Measurements from ENCODE around the gene NPHP4. TPM values are rescaled to one million over a fixed set of nuclear protein-coding genes. Genes with fewer than 3 reads are reported as not detected.

The NPHP4 gene
- polyA plus RNA-seq, 2 donors: 2.9 to 4.4 TPM

- Histone ChIP-seq H3K27me3 (ENCODE audit: control insufficient read depth in 1 of 2, insufficient read depth in 2 of 2, low read length in 2 of 2) (no peaks in the 10 kb centered on the region), H3K9me3 (ENCODE audit: control insufficient read depth in 2 of 2, insufficient read depth in 1 of 2, low read depth in 1 of 2, low read length in 1 of 2) (peaks cover 0 to 10% of the 10 kb centered on the region in 2 donors), H3K4me3 (ENCODE audit: low read depth in 1 of 2, low read length in 2 of 2) (no peak overlapping the region), H3K4me1 (ENCODE audit: control insufficient read depth in 2 of 2, insufficient read depth in 2 of 2, low read length in 1 of 2) (no peaks in the 10 kb centered on the region), H3K36me3 (ENCODE audit: control insufficient read depth in 2 of 2, insufficient read depth in 2 of 2, low read length in 1 of 2) (peaks cover 3 to 39% of the 10 kb centered on the region in 2 donors), H3K27ac (ENCODE audit: low read depth in 2 of 2, low read length in 1 of 2) (no peak overlapping the region)
- 95 to 96% methylated on average over 18 to 20 of the region's 20 CpGs for WGBS, 2 donors
Measured at GRCh38 chr1:5877683-5878530, 114.3 kb downstream of the NPHP4 start.

GRCh38 chr1:5877001-5877400 is 115.2 kb downstream of the NPHP4 start:
- Histone ChIP-seq H3K9me3 (ENCODE audit: control insufficient read depth in 2 of 2, insufficient read depth in 1 of 2, low read depth in 1 of 2, low read length in 1 of 2) (peaks cover 0 to 10% of the 10 kb centered on the region in 2 donors), H3K4me1 (ENCODE audit: control insufficient read depth in 2 of 2, insufficient read depth in 2 of 2, low read length in 1 of 2) (no peaks in the 10 kb centered on the region), H3K36me3 (ENCODE audit: control insufficient read depth in 2 of 2, insufficient read depth in 2 of 2, low read length in 1 of 2) (peaks cover 3 to 35% of the 10 kb centered on the region in 2 donors), H3K27me3 (ENCODE audit: control insufficient read depth in 1 of 2, insufficient read depth in 2 of 2, low read length in 2 of 2) (no peaks in the 10 kb centered on the region), H3K4me3 (ENCODE audit: low read depth in 1 of 2, low read length in 2 of 2) (no peak overlapping the region), H3K27ac (ENCODE audit: low read depth in 2 of 2, low read length in 1 of 2) (no peak overlapping the region)
- 90 to 91% methylated on average over 22 of the region's 22 CpGs for WGBS, 2 donors

DNA sequence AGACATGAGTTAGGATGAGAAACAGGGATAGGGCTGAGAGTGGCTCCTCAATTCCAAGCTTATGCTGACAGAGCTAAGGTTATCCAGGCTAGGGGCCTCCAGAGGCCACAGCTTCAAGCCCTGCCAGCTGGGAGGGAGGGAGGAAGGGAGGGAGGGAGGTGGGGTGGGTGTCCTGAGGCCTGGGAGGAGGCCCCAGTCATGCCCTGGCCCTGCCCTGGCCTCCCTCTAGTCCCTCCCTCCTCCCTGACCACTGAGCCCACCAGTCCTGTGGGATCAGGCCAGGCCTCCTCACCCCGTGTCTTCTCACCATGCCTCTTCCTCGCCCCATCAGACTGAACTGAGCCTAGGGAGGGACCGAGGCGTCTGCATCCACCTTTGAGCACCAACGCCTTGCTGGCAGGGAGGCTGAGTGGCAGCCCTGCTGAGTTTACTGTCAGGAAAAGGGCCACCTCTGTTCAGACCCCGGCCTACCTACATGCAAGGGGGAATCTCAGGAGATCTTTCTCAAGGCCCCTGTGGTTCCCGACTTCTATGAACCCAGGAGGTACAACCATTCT is 116.1 kb downstream of the NPHP4 start:
- Histone ChIP-seq H3K36me3 (ENCODE audit: control insufficient read depth in 2 of 2, insufficient read depth in 2 of 2, low read length in 1 of 2) (peaks cover 3 to 35% of the 10 kb centered on the region in 2 donors), H3K4me3 (ENCODE audit: low read depth in 1 of 2, low read length in 2 of 2) (no peak overlapping the region)
- WGBS, 2 donors: 88 to 96% methylated on average over 6 to 7 of the region's 7 CpGs

DNA sequence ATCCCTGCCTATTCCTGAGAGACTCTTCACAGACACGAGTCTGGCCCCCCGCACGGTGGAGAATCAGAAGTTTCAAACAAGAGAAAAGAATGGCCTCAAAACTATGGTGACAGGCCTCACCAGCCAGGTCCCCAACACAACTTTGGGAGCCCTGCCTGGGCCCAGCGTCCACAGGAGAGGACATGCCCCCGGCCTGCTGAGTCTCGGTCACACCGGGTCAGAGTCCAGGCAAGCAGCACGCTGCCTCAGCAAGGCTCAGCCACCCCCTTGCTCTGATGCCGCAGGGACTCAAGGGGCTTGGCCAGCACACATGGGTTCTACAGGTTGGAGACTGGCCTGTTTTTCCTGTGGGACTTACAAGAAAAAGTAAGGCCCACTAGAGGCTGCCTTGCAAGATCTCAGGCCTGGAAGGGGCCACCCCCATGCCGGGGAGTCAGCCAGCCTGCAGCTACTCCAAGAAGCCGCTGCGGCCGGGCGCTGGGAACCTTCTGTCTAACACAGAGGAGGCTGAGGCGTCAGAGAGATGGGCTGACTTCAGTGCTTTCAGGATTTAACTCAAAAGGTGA is 116.8 kb downstream of the NPHP4 start:
- Histone ChIP-seq H3K27ac (ENCODE audit: low read depth in 2 of 2, low read length in 1 of 2) (no peak overlapping the region), H3K4me3 (ENCODE audit: low read depth in 1 of 2, low read length in 2 of 2) (no peak overlapping the region), H3K9me3 (ENCODE audit: control insufficient read depth in 2 of 2, insufficient read depth in 1 of 2, low read depth in 1 of 2, low read length in 1 of 2) (peaks cover 0 to 8% of the 10 kb centered on the region in 2 donors), H3K36me3 (ENCODE audit: control insufficient read depth in 2 of 2, insufficient read depth in 2 of 2, low read length in 1 of 2) (peaks cover 3 to 37% of the 10 kb centered on the region in 2 donors), H3K4me1 (ENCODE audit: control insufficient read depth in 2 of 2, insufficient read depth in 2 of 2, low read length in 1 of 2) (no peaks in the 10 kb centered on the region), H3K27me3 (ENCODE audit: control insufficient read depth in 1 of 2, insufficient read depth in 2 of 2, low read length in 2 of 2) (no peaks in the 10 kb centered on the region)
- WGBS, 2 donors: 95 to 97% methylated on average over 15 of the region's 15 CpGs

More for the DNA sequence above, 116.1 kb downstream of the NPHP4 start:
- H3K9me3 ChIP-seq (ENCODE audit: control insufficient read depth in 2 of 2, insufficient read depth in 1 of 2, low read depth in 1 of 2, low read length in 1 of 2): peaks cover 0 to 10% of the 10 kb centered on the region in 2 donors
- no peak overlapping the region for H3K27ac ChIP-seq (ENCODE audit: low read depth in 2 of 2, low read length in 1 of 2)
- H3K27me3 ChIP-seq (ENCODE audit: control insufficient read depth in 1 of 2, insufficient read depth in 2 of 2, low read length in 2 of 2): no peaks in the 10 kb centered on the region
- H3K4me1 ChIP-seq (ENCODE audit: control insufficient read depth in 2 of 2, insufficient read depth in 2 of 2, low read length in 1 of 2): no peaks in the 10 kb centered on the region

DNA sequence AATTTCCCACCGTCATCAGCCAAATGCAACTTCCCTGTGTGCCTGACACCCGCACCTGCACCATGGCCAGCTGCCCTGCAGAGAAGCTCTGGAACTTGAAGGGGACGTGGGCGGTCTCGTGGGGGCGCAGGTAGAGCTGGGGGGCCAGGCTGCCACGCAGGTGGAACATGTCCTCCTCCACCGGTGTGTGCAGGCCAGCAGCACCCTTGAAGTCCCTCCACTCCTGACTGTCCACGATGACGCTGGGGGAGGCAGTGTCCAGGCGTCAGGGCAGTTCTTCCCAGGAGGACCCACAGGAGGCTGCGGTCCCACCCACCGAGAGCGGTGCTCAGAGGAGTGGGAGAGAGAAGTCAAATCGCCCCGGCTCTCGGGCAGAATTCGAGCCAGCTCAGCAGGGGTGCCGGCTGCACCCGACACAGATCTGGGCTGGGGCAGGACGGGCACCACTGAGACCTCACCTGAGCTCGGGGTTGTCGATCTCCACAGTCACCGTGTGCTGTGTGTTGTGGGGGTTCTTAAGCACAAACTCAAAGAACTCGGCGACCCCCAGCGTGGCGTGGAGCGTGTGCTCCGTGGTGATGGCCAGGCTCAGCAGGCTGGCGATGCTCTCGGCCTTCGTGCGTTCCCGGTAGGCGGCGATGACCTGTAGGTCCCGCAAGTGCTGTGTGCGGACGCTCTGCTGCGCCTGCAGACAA is 117.7 kb downstream of the NPHP4 start:
- 96 to 97% methylated on average over 41 of the region's 41 CpGs for WGBS, 2 donors
- peaks cover 0 to 2% of the 10 kb centered on the region in 2 donors for H3K9me3 ChIP-seq (ENCODE audit: control insufficient read depth in 2 of 2, insufficient read depth in 1 of 2, low read depth in 1 of 2, low read length in 1 of 2)
- H3K4me1 ChIP-seq (ENCODE audit: control insufficient read depth in 2 of 2, insufficient read depth in 2 of 2, low read length in 1 of 2): no peaks in the 10 kb centered on the region
- H3K4me3 ChIP-seq (ENCODE audit: low read depth in 1 of 2, low read length in 2 of 2): no peak overlapping the region
- no peak overlapping the region for H3K27ac ChIP-seq (ENCODE audit: low read depth in 2 of 2, low read length in 1 of 2)
- peaks cover 3 to 30% of the 10 kb centered on the region in 2 donors for H3K36me3 ChIP-seq (ENCODE audit: control insufficient read depth in 2 of 2, insufficient read depth in 2 of 2, low read length in 1 of 2)
- H3K27me3 ChIP-seq (ENCODE audit: control insufficient read depth in 1 of 2, insufficient read depth in 2 of 2, low read length in 2 of 2): no peaks in the 10 kb centered on the region

DNA sequence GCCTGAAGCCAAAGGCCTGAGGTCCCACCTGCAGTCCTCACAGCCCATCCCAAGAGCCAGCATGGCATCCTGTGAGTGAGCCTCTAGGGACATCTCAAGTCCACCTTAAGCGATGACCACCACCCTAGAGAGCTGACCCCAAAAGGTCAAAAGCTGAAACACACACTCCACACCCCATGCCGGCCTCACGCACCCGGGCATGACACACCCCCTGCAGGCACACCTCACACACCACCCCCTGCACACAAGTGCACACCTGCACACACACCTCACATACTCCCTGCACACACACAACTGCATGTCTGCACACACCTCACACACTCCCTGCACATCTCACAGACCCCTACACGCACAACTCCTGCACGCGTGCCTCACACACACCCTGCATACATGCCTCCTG is 118.7 kb downstream of the NPHP4 start:
- H3K4me1 ChIP-seq (ENCODE audit: control insufficient read depth in 2 of 2, insufficient read depth in 2 of 2, low read length in 1 of 2): peaks cover 0 to 2% of the 10 kb centered on the region in 2 donors
- H3K36me3 ChIP-seq (ENCODE audit: control insufficient read depth in 2 of 2, insufficient read depth in 2 of 2, low read length in 1 of 2): peaks cover 3 to 27% of the 10 kb centered on the region in 2 donors
- WGBS, 2 donors: 92 to 94% methylated on average over 7 of the region's 7 CpGs

GRCh38 chr1:5872886-5873285 is 119.3 kb downstream of the NPHP4 start:
- H3K4me3 ChIP-seq (ENCODE audit: low read depth in 1 of 2, low read length in 2 of 2): no peak overlapping the region
- no peaks in the 10 kb centered on the region for H3K27me3 ChIP-seq (ENCODE audit: control insufficient read depth in 1 of 2, insufficient read depth in 2 of 2, low read length in 2 of 2)
- no peaks in the 10 kb centered on the region for H3K9me3 ChIP-seq (ENCODE audit: control insufficient read depth in 2 of 2, insufficient read depth in 1 of 2, low read depth in 1 of 2, low read length in 1 of 2)
- peaks cover 0 to 2% of the 10 kb centered on the region in 2 donors for H3K4me1 ChIP-seq (ENCODE audit: control insufficient read depth in 2 of 2, insufficient read depth in 2 of 2, low read length in 1 of 2)
- H3K36me3 ChIP-seq (ENCODE audit: control insufficient read depth in 2 of 2, insufficient read depth in 2 of 2, low read length in 1 of 2): peaks cover 3 to 25% of the 10 kb centered on the region in 2 donors
- 95% methylated on average over 16 of the region's 16 CpGs for WGBS, 2 donors
- H3K27ac ChIP-seq (ENCODE audit: low read depth in 2 of 2, low read length in 1 of 2): no peak overlapping the region

More for the DNA sequence above, 118.7 kb downstream of the NPHP4 start:
- no peaks in the 10 kb centered on the region for H3K9me3 ChIP-seq (ENCODE audit: control insufficient read depth in 2 of 2, insufficient read depth in 1 of 2, low read depth in 1 of 2, low read length in 1 of 2)
- H3K27me3 ChIP-seq (ENCODE audit: control insufficient read depth in 1 of 2, insufficient read depth in 2 of 2, low read length in 2 of 2): no peaks in the 10 kb centered on the region
- H3K27ac ChIP-seq (ENCODE audit: low read depth in 2 of 2, low read length in 1 of 2): no peak overlapping the region
- no peak overlapping the region for H3K4me3 ChIP-seq (ENCODE audit: low read depth in 1 of 2, low read length in 2 of 2)

DNA sequence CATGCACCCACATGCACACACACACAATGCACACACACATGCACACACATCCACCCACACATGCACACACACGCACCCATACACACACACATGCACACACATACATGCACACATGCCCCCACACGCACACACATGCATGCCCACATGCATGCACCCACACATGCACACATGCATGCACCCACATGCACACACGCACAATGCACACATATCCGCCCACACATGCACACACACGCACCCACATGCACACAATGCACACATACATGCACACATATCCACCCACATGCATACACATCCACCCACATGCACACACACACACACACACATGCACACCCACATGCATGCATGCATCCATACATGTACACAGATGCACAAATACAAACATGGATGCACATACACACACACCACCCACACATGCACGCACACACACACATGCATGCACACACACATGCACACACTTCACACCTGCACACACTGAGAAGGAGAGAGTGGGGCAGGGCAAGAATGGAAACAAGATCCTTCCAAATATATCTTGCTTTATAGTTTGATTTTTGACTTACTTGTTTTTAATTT is 123.2 kb downstream of the NPHP4 start:
- H3K4me1 ChIP-seq (ENCODE audit: control insufficient read depth in 2 of 2, insufficient read depth in 2 of 2, low read length in 1 of 2): peaks cover 0 to 2% of the 10 kb centered on the region in 2 donors
- H3K27me3 ChIP-seq (ENCODE audit: control insufficient read depth in 1 of 2, insufficient read depth in 2 of 2, low read length in 2 of 2): no peaks in the 10 kb centered on the region
- no peak overlapping the region for H3K27ac ChIP-seq (ENCODE audit: low read depth in 2 of 2, low read length in 1 of 2)
- no peaks in the 10 kb centered on the region for H3K9me3 ChIP-seq (ENCODE audit: control insufficient read depth in 2 of 2, insufficient read depth in 1 of 2, low read depth in 1 of 2, low read length in 1 of 2)
- WGBS, 2 donors: 90 to 95% methylated on average over 6 of the region's 6 CpGs
- H3K4me3 ChIP-seq (ENCODE audit: low read depth in 1 of 2, low read length in 2 of 2): no peak overlapping the region
- peaks cover 0 to 12% of the 10 kb centered on the region in 2 donors for H3K36me3 ChIP-seq (ENCODE audit: control insufficient read depth in 2 of 2, insufficient read depth in 2 of 2, low read length in 1 of 2)

- 90 to 92% methylated on average over 7 of the region's 7 CpGs for WGBS, 2 donors
- Histone ChIP-seq H3K36me3 (ENCODE audit: control insufficient read depth in 2 of 2, insufficient read depth in 2 of 2, low read length in 1 of 2) (peaks cover 0 to 18% of the 10 kb centered on the region in 2 donors), H3K4me1 (ENCODE audit: control insufficient read depth in 2 of 2, insufficient read depth in 2 of 2, low read length in 1 of 2) (peaks cover 0 to 2% of the 10 kb centered on the region in 2 donors), H3K4me3 (ENCODE audit: low read depth in 1 of 2, low read length in 2 of 2) (no peak overlapping the region), H3K27ac (ENCODE audit: low read depth in 2 of 2, low read length in 1 of 2) (no peak overlapping the region), H3K9me3 (ENCODE audit: control insufficient read depth in 2 of 2, insufficient read depth in 1 of 2, low read depth in 1 of 2, low read length in 1 of 2) (no peaks in the 10 kb centered on the region), H3K27me3 (ENCODE audit: control insufficient read depth in 1 of 2, insufficient read depth in 2 of 2, low read length in 2 of 2) (no peaks in the 10 kb centered on the region)
Measured at GRCh38 chr1:5865774-5866173, 126.5 kb downstream of the NPHP4 start.
